NT2/D1 (cell line): ENCODE measurements around the gene RORB.

ENCODE experiments used
- DNase-seq: peaks from one replicate; pipeline ENCODE4 v3.0.0-alpha.2; 2011; ENCODE audit warnings: low read depth, low spot score
- H3K27me3 ChIP-seq: 2 replicates; pipeline ENCODE4 v1.6.0; 2011; ENCODE audit warnings: mild to moderate bottlenecking; ENCODE audit not compliant: insufficient read length, insufficient read depth
- H3K36me3 ChIP-seq: 2 replicates; pipeline ENCODE4 v1.6.1; 2011; ENCODE audit warnings: mild to moderate bottlenecking, low read length, mixed read lengths; ENCODE audit not compliant: insufficient read depth, insufficient read length
- H3K4me1 ChIP-seq: 2 replicates; pipeline ENCODE4 v1.5.1; 2011; ENCODE audit not compliant: insufficient read depth, insufficient read length
- H3K4me3 ChIP-seq: 2 replicates; pipeline ENCODE4 v1.5.1; 2011; ENCODE audit warnings: low read depth; ENCODE audit not compliant: insufficient read length
- H3K9ac ChIP-seq: 2 replicates; pipeline ENCODE4 v1.6.0; 2011; ENCODE audit warnings: low read depth; ENCODE audit not compliant: insufficient read length
- H3K9me3 ChIP-seq: 2 replicates; pipeline ENCODE4 v1.5.1; 2011; ENCODE audit warnings: mild to moderate bottlenecking, low read length; ENCODE audit not compliant: insufficient read depth
- SUZ12 ChIP-seq: IDR thresholded peaks from 2 replicates; pipeline ENCODE4 v1.6.1; 2011; ENCODE audit not compliant: insufficient read length, insufficient read depth; ENCODE audit errors: extremely low read depth
- YY1 ChIP-seq: IDR thresholded peaks from 2 replicates; pipeline ENCODE4 v1.6.1; 2011; ENCODE audit not compliant: insufficient read length, insufficient read depth
- ZNF274 ChIP-seq: IDR thresholded peaks from 2 replicates; pipeline ENCODE4 v1.6.1; 2011; ENCODE audit warnings: mild to moderate bottlenecking, low read depth, low read length

The RORB gene

GRCh38 chr9:74499770-74500583 is 2.8 kb downstream of the RORB start:
- Histone ChIP-seq H3K4me1 (peaks cover 7% of the 10 kb centered on the region), H3K4me3 (peak overlapping the region; percentile 63), H3K27me3 (peaks cover 81% of the 10 kb centered on the region), H3K9me3 (no peaks in the 10 kb centered on the region), H3K36me3 (no peaks in the 10 kb centered on the region), H3K9ac (peak overlapping the region; percentile 51)
- no peak for TF ChIP-seq ZNF274
- TF ChIP-seq YY1, result no peak
- TF ChIP-seq SUZ12, result no peak
- no peak for DNase-seq

DNA sequence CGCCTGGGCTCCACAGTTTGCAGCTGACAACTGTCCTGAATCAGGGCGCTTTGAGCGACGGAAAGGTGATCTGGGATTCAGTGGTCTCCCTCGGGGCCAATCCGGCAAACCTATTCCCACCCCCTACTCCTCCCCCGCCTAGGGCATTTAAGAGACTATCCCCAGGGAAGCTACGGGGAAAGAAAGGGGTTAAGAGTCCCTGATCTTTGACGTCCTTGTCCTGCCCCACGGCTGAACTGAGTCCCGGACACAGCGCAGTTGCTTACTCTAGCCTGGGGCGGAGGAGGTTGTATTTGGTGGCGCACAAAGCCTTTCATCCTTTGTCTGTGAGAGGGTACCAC is 3.4 kb downstream of the RORB start:
- DNase-seq, result no peak
- TF ChIP-seq SUZ12, result no peak
- peak overlapping the region; percentile 63 for H3K4me3 ChIP-seq
- H3K4me1 ChIP-seq, result peaks cover 7% of the 10 kb centered on the region
- H3K9ac ChIP-seq, result peak overlapping the region; percentile 51
- no peaks in the 10 kb centered on the region for H3K36me3 ChIP-seq
- no peaks in the 10 kb centered on the region for H3K9me3 ChIP-seq
- peaks cover 77% of the 10 kb centered on the region for H3K27me3 ChIP-seq

GRCh38 chr9:74501570-74501969 is 4.4 kb downstream of the RORB start:
- no peak for DNase-seq
- Histone ChIP-seq H3K4me3 (no peak overlapping the region), H3K27me3 (peaks cover 67% of the 10 kb centered on the region), H3K4me1 (peaks cover 7% of the 10 kb centered on the region), H3K9me3 (no peaks in the 10 kb centered on the region), H3K36me3 (no peaks in the 10 kb centered on the region), H3K9ac (no peak overlapping the region)
- TF ChIP-seq YY1, result no peak
- no peak for TF ChIP-seq SUZ12
- TF ChIP-seq ZNF274, result no peak

DNA sequence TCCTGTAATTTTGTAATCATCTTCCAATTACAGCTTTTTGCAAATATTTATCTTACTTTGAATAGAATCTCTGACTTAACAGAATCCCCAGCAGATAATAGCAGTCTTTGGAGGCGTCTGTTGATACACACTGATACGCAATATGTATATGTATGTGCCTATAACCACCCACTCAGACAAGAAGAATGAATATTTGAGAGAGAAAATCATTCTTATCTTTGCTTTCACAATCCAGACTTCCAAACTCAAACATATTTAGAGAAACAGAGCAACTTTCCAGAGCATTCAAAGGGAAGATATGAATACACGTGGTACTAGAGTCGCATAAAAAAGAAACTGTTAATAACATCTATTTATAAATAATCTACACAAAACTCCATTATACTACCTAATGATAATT is 6.1 kb downstream of the RORB start:
- H3K27me3 ChIP-seq, result peaks cover 53% of the 10 kb centered on the region
- no peaks in the 10 kb centered on the region for H3K36me3 ChIP-seq
- no peak overlapping the region for H3K4me3 ChIP-seq
- H3K4me1 ChIP-seq, result peaks cover 7% of the 10 kb centered on the region
- DNase-seq, result no peak
- no peak overlapping the region for H3K9ac ChIP-seq
- H3K9me3 ChIP-seq, result no peaks in the 10 kb centered on the region
- no peak for TF ChIP-seq ZNF274
- no peak for TF ChIP-seq YY1
- TF ChIP-seq SUZ12, result no peak

- no peak for DNase-seq
- no peak overlapping the region for H3K4me3 ChIP-seq
Measured at GRCh38 chr9:74503666-74504065, 6.5 kb downstream of the RORB start.

DNA sequence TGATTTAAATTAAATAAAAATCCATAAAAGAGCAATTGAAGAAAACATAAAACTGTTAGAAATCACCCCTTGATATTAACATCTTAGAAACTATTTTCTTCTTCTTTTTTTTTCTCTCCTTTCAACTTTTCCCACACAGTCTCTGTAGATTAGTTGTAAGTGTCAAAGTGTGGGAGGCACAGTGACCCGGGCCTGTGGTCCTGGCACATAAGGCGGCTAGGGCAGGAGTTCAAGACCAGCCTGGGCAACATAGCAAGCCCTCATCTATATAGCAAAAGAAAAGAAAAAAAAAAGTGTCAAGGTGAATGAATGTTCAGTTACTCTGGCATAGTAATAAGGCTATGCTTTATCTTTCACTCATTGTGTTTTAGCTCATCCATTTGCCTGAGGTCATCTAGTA is 14.2 kb downstream of the RORB start:
- DNase-seq, result no peak
- no peak for TF ChIP-seq YY1
- no peak for TF ChIP-seq SUZ12
- no peak for TF ChIP-seq ZNF274
- Histone ChIP-seq H3K27me3 (no peaks in the 10 kb centered on the region), H3K9ac (no peak overlapping the region), H3K4me1 (no peaks in the 10 kb centered on the region), H3K36me3 (no peaks in the 10 kb centered on the region), H3K9me3 (no peaks in the 10 kb centered on the region), H3K4me3 (no peak overlapping the region)

More at GRCh38 chr9:74503666-74504065, 6.5 kb downstream of the RORB start:
- peaks cover 7% of the 10 kb centered on the region for H3K4me1 ChIP-seq
- H3K36me3 ChIP-seq, result no peaks in the 10 kb centered on the region
- H3K9ac ChIP-seq, result no peak overlapping the region
- TF ChIP-seq SUZ12 (no peak), YY1 (no peak), ZNF274 (no peak)
- no peaks in the 10 kb centered on the region for H3K9me3 ChIP-seq
- H3K27me3 ChIP-seq, result peaks cover 48% of the 10 kb centered on the region

DNA sequence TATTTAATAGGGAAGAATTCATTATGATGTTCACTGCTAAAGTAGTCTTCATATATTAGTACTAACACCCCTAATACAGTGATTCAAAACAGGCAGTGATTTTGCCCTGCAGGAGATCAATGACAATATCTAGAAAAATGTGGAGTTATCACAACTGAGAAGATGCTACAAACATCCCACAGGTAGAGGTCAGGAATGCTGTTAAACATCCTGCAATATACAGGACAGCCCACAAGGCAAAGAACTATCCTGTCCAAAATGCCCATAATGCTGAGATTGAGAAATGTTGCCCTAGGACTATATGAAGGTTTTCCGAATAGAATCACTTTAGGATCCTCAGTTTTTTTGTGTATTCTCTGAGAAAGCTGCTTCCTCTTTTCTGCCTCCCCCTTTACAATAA is 15.3 kb downstream of the RORB start:
- DNase-seq, result no peak
- Histone ChIP-seq H3K27me3 (no peaks in the 10 kb centered on the region), H3K4me3 (no peak overlapping the region), H3K4me1 (no peaks in the 10 kb centered on the region), H3K9me3 (no peaks in the 10 kb centered on the region), H3K9ac (no peak overlapping the region), H3K36me3 (no peaks in the 10 kb centered on the region)
- no peak for TF ChIP-seq YY1
- no peak for TF ChIP-seq ZNF274
- no peak for TF ChIP-seq SUZ12
